GM12874 (cell line): ENCODE results near the gene HLA-G.

Experiments used
- CTCF ChIP-seq: IDR thresholded peaks from 2 replicates; pipeline ENCODE4 v1.5.1; 2011; ENCODE audit warnings: low read depth, mild to moderate bottlenecking, control low read depth, low read length, moderate library complexity; ENCODE audit not compliant: insufficient read depth

HLA-G gene

GRCh38 chr6:29875257-29875656 lies 47.6 kb downstream of the HLA-G start:
- no peak for TF ChIP-seq CTCF
